Measurements from ENCODE around the gene DDHD1.
"Not testable (repeated sequence)": the region's sequence is repeated elsewhere in the genome, so short reads cannot be mapped to it uniquely, and the experiment has no call there.

Gene DDHD1

GRCh38 chr14:53109105-53110041, 43.8 kb downstream of the DDHD1 start:
- DNase-seq (ENCODE audit: low read depth in 1 of 2, low spot score in 1 of 2): peak in 1 of 2 donors; percentile 49

DNA sequence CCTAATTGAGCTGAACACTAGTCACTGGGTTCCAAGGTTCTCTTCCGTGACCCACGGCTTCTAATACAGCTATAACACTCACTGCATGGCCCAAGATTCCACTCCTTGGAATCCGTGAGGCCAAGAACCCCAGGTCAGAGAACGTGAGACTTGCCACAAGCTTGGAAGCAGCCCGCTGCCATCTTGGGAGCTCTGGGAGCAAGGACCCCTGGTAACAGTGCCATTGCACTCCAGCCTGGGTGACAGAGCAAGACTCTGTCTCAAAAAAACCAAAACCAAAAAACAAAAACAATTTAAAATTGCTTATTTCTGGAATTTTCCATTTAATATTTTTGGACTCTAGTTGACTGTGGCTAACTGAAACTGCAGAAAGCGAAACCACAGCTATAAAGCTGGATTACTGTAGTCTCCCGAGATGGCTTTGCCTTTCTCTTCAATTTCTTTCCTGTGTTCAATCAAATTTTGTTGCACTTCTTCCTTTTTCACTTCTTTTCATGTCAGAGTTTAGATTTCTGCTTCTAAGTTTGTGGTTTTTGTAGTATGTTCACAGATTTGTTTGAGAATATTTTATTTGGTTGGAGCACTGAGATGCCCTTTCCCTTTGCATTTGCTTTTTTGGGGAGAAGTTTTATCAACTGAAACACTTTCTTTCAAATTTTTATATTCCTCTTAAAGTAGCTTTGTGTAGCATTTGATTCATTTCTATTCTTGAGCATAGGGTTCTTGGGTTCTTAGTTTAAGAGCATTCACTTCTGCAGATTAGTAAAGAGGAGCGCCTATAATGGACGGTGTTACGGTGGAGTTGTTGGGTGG, 44.6 kb downstream of the DDHD1 start:
- no peak for DNase-seq (ENCODE audit: low read depth in 1 of 2, low spot score in 1 of 2)

- no peak for DNase-seq (ENCODE audit: low read depth in 1 of 2, low spot score in 1 of 2)
Observed at GRCh38 chr14:53106768-53107167, 46.4 kb downstream of the DDHD1 start.

DNA sequence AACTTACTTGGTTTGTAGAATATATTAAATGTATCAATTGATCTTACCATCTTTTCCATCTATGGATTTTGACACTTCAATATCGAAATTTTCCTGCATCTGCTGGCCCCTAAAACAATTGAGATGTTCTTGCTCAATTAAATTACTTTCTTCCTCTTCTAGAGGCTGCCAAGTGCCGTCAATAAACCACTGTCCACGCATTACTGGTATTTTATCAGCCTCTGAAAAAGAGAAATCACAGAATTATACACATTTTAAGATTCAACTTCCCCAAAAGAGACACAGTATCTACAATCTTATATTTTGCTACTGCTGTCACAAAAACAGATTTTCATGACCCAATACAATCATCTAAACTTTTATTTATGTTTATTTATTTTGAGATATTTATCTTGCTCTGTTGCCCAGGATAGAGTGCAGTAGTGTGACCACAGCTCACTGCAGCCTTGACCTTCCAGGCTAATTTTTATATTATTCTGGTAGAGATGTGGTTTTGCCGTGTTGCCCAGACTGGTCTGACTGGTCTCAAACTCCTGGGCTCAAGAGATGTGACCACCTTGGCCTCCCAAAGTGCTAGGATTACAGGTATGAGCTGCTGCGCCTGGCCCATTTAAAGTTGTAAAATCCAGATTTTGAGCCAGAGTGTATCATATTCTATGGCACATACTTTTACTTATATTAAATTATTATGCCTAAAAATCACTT, 49.3 kb downstream of the DDHD1 start:
- no peak for DNase-seq (ENCODE audit: low read depth in 1 of 2, low spot score in 1 of 2)

- DNase-seq (ENCODE audit: low read depth in 1 of 2, low spot score in 1 of 2): no peak
Observed at GRCh38 chr14:53093206-53093605, 59.9 kb downstream of the DDHD1 start.

DNA sequence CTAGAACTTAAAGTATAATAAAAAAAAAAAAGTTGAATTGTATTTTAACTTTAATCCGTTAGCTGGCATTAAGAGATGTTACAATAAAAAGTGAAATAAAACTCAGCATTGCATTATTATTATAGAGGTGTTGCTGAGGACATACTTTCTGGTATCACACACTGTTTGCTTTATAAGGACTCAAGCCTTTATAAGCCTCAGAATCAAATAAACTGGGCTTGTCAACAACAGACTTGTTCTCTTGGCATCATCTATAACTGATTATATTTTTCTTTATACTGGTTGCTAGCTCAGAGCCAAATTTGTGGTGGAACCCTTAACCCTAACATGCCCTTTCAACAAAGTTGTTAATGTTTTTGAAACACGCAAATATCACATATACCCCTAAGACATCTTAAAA, 62.3 kb downstream of the DDHD1 start:
- no peak for DNase-seq (ENCODE audit: low read depth in 1 of 2, low spot score in 1 of 2)

GRCh38 chr14:53084954-53085353, 68.2 kb downstream of the DDHD1 start:
- DNase-seq (ENCODE audit: low read depth in 1 of 2, low spot score in 1 of 2): not testable (repeated sequence)

GRCh38 chr14:53064475-53064874, 88.6 kb downstream of the DDHD1 start:
- no peak for DNase-seq (ENCODE audit: low read depth in 1 of 2, low spot score in 1 of 2)

DNA sequence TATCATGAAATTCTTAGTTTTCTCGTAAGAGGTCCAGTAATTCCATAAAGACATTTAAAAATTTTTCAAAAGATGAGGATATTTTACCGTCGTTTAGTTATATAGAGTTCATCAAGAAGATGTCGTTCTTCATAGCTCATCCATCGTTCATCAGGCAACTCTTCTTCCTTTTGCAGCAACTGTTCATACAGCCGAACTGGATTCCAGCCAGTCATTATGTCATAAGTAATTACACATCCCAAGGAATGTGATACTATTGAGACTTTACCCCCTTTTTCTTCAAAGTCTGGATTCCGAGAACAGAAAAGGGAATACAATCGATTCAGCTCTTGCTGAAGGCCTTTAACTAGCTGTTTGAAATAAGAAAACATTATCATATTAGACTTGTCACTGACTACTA, 90.3 kb downstream of the DDHD1 start:
- no peak for DNase-seq (ENCODE audit: low read depth in 1 of 2, low spot score in 1 of 2)

- no peak for DNase-seq (ENCODE audit: low read depth in 1 of 2, low spot score in 1 of 2)
Observed at GRCh38 chr14:53060046-53060445, 93.1 kb downstream of the DDHD1 start.

- DNase-seq (ENCODE audit: low read depth in 1 of 2, low spot score in 1 of 2): peak in 1 of 2 donors; percentile 3
Observed at GRCh38 chr14:53055003-53055402, 98.1 kb downstream of the DDHD1 start.

GRCh38 chr14:53054457-53054856, 98.7 kb downstream of the DDHD1 start:
- no peak for DNase-seq (ENCODE audit: low read depth in 1 of 2, low spot score in 1 of 2)

- no peak for DNase-seq (ENCODE audit: low read depth in 1 of 2, low spot score in 1 of 2)
Observed at GRCh38 chr14:53048631-53049030, 104.5 kb downstream of the DDHD1 start.

DNA sequence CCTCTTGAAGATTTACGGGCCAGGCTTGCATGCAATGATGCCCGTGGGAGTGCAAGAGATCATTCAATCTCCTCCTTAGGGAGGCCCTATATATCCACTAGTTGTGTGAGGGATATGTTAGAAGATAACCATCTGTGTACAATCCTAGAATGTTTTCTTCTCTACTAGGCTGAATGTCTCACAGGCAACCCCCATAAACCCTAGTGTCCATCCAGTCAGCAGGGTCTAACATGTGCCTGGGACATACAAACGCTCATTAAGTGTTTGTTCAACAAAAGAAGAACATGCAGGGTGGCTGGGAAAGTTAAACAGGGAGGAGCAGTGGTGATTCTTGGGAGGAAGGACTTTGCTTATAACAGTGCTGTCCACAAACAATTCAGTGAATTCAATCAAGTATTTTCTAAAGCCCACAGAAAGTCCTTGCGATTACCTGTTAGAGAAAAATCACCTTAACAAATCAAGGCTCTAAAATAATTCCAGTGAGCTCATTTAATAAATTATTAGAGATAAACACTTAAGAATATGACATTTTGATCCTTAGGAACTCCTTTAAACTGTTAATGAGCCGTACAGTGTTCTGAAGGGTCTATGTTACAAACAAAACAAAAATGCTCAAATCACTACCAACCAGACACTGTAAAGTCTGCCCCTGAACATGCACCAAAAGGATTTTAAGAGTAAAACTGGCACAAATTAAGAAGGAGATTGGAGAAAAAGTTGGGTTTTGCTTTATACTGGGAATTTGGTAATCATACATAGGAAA, 105.6 kb downstream of the DDHD1 start:
- DNase-seq (ENCODE audit: low read depth in 1 of 2, low spot score in 1 of 2): no peak

DNA sequence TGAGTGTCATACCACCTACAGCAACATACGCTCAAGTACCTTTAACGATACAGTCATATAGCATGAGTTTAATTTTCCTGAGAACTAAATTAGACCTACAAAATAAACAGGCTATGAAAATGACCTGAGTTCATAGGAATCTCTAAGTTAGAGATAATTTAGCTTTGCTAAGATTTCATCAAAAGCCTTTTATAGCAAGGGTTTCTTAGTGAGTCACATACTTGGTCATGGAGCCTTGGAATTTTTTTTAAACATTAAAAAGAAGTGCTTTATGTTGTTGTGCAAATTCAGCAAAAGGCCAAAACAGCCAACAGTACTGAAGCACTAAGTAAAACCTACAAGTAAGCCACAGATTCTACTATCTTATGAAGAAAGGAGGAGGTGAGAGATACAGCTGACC, 108.6 kb downstream of the DDHD1 start:
- DNase-seq (ENCODE audit: low read depth in 1 of 2, low spot score in 1 of 2): no peak

GRCh38 chr14:53043027-53043581, 110.0 kb downstream of the DDHD1 start:
- no peak for DNase-seq (ENCODE audit: low read depth in 1 of 2, low spot score in 1 of 2)

GRCh38 chr14:53042480-53042879, 110.6 kb downstream of the DDHD1 start:
- no peak for DNase-seq (ENCODE audit: low read depth in 1 of 2, low spot score in 1 of 2)

- no peak for DNase-seq (ENCODE audit: low read depth in 1 of 2, low spot score in 1 of 2)
Observed at GRCh38 chr14:53041067-53041466, 112.1 kb downstream of the DDHD1 start.

DNA sequence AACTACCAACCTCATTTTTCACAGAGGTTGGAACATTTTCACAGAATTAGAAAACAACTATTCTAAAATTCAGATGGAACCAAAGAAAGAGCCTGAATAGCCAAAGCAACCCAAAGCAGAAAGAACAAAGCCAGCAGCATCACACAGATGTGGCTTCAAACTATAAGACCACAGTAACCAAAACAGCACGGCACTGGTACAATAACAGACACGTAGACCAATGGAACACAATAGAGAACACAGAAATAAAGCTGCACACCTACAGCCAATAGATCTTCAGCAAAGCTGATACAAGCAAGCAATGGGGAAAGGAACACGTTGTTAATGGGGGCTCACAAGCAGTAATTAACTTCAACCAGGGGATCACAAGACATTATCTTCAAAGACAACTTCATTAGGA, 114.5 kb downstream of the DDHD1 start:
- DNase-seq (ENCODE audit: low read depth in 1 of 2, low spot score in 1 of 2): no peak

DNA sequence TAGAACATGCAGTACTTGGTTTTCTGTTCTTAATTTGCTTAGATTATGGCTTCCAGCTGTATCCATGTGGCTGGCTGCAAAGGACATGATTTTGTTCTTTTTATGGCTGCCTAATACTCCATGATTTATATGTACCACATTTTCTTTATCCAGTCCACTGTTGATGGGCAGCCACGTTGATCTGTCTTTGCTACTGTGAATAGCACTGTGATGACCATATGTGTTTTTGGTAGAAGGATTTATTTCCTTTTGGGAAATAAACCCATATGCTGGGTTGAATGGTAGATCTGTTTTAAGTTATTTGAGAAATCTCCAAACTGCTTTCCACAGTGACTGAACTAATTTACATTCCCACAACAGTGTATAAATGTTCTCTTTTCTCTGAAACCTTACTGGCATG, 116.1 kb downstream of the DDHD1 start:
- no peak for DNase-seq (ENCODE audit: low read depth in 1 of 2, low spot score in 1 of 2)
